Endodermal cell (in vitro differentiated cells): ENCODE data around the gene SPATS2. TPM values are rescaled to one million over a fixed set of nuclear protein-coding genes. Genes with fewer than 3 reads are reported as not detected.
A peak's percentile ranks its signal among the peaks of the same experiment; 100 is the strongest.

Experiments used
- DNase-seq: peaks from one replicate; pipeline ENCODE4 v3.0.0-alpha.2; 2017
- H3K27ac ChIP-seq: 2 replicates; pipeline ENCODE4 v1.5.1; 2013; ENCODE audit warnings: mild to moderate bottlenecking, low read depth, low read length, moderate library complexity
- H3K27me3 ChIP-seq: 2 replicates; pipeline ENCODE4 v1.6.1; 2013; ENCODE audit warnings: mild to moderate bottlenecking, low read length, moderate library complexity; ENCODE audit not compliant: insufficient read depth, control insufficient read depth, poor library complexity, severe bottlenecking
- H3K36me3 ChIP-seq: 2 replicates; pipeline ENCODE4 v1.7.0; 2013; ENCODE audit warnings: mild to moderate bottlenecking, low read length, moderate library complexity; ENCODE audit not compliant: control insufficient read depth, insufficient read depth
- H3K4me1 ChIP-seq: one replicate; pipeline ENCODE4 v1.7.0; 2013; ENCODE audit warnings: low read length; ENCODE audit not compliant: control insufficient read depth, insufficient read depth
- H3K4me3 ChIP-seq: 2 replicates; pipeline ENCODE4 v1.5.1; 2013; ENCODE audit warnings: mild to moderate bottlenecking, low read length, moderate library complexity
- H3K9ac ChIP-seq: 2 replicates; pipeline ENCODE4 v1.6.1; 2013; ENCODE audit warnings: mild to moderate bottlenecking, low read length, moderate library complexity; ENCODE audit not compliant: poor library complexity, severe bottlenecking; ENCODE audit errors: extremely low read depth
- H3K9me3 ChIP-seq: 2 replicates; pipeline ENCODE4 v1.6.1; 2013; ENCODE audit warnings: mild to moderate bottlenecking, low read length, moderate library complexity; ENCODE audit not compliant: control insufficient read depth
- H3K27ac Mint-ChIP-seq: 2 replicates; pipeline ENCODE4 v1.8.0; 2020; ENCODE audit warnings: mixed read lengths
- H3K27me3 Mint-ChIP-seq: 2 replicates; pipeline ENCODE4 v1.8.0; 2021; ENCODE audit warnings: mild to moderate bottlenecking, mixed read lengths; ENCODE audit not compliant: insufficient read depth
- H3K36me3 Mint-ChIP-seq: 2 replicates; pipeline ENCODE4 v1.8.0; 2020; ENCODE audit warnings: low read depth, mixed read lengths
- H3K4me1 Mint-ChIP-seq: 2 replicates; pipeline ENCODE4 v1.8.0; 2020; ENCODE audit warnings: mixed read lengths
- H3K4me3 Mint-ChIP-seq: 2 replicates; pipeline ENCODE4 v1.8.0; 2020; ENCODE audit warnings: mild to moderate bottlenecking, moderate library complexity, mixed read lengths
- H3K9me3 Mint-ChIP-seq: 2 replicates; pipeline ENCODE4 v1.8.0; 2020; ENCODE audit warnings: mild to moderate bottlenecking, mixed read lengths
- CTCF ChIP-seq: fragments of 200-600 bp; sonication (generic); conservative IDR thresholded peaks from 2 replicates; pipeline ENCODE4 v1.5.0; 2021; ENCODE audit warnings: antibody characterized with exemption, mild to moderate bottlenecking
- WGBS, 2 experiments: methylation state at CpG; one replicate each; pipeline versions ENCODE4 v1.1.5 to v1.1.7; 2013; ENCODE audit warnings: missing lambda C conversion rate in 2 of 2, mixed read lengths in 1 of 2; ENCODE audit not compliant: insufficient coverage in 1 of 2, insufficient read length in 1 of 2; 5-methylcytosine and 5-hydroxymethylcytosine counted together
- total RNA-seq, 2 donors: library from RNA; stranded (reverse); fragmentation: NEBNext Ultra II Directional in 1 of 2; extraction: Animal tissue kit (Norgen Biotek cat#: 25700) in 1 of 2; gene quantifications; 2 replicates in 1 of 2; 3 replicates in 1 of 2; pipeline ENCODE4 v1.2.1, GENCODE V29; 2021

Gene SPATS2
- total RNA-seq, 2 donors from 2014 or later, result 50.2 to 64.8 TPM

- no peak overlapping the region for H3K9ac ChIP-seq
Measured at GRCh38 chr12:49471557-49471956, 104.3 kb downstream of the SPATS2 start.

GRCh38 chr12:49476091-49476490 lies 108.8 kb downstream of the SPATS2 start:
- no peak overlapping the region for H3K27ac ChIP-seq
- no peaks in the 10 kb centered on the region for H3K4me1 ChIP-seq
- no peak overlapping the region for H3K4me3 Mint-ChIP-seq
- no peaks in the 10 kb centered on the region for H3K36me3 ChIP-seq
- no peaks in the 10 kb centered on the region for H3K27me3 ChIP-seq
- no peak overlapping the region for H3K4me3 ChIP-seq
- H3K9ac ChIP-seq, result no peak overlapping the region
- H3K9me3 ChIP-seq, result no peaks in the 10 kb centered on the region
- TF ChIP-seq CTCF, result peak; percentile 23
- no peaks in the 10 kb centered on the region for H3K27me3 Mint-ChIP-seq
- WGBS, 2 experiments, result 88 to 90% methylated on average over 9 to 12 of the region's 12 CpGs
- peaks cover 21% of the 10 kb centered on the region for H3K36me3 Mint-ChIP-seq
- DNase-seq, result peak; percentile 63
- H3K4me1 Mint-ChIP-seq, result peaks cover 35% of the 10 kb centered on the region
- no peaks in the 10 kb centered on the region for H3K9me3 Mint-ChIP-seq
- peak overlapping the region; percentile 35 for H3K27ac Mint-ChIP-seq

More at GRCh38 chr12:49471557-49471956, 104.3 kb downstream of the SPATS2 start:
- Mint-ChIP-seq H3K27me3 (no peaks in the 10 kb centered on the region), H3K36me3 (peaks cover 19% of the 10 kb centered on the region), H3K4me3 (no peak overlapping the region), H3K9me3 (no peaks in the 10 kb centered on the region), H3K4me1 (peaks cover 26% of the 10 kb centered on the region), H3K27ac (no peak overlapping the region)
- H3K9me3 ChIP-seq, result no peaks in the 10 kb centered on the region
- H3K4me1 ChIP-seq, result peaks cover 4% of the 10 kb centered on the region
- no peak overlapping the region for H3K27ac ChIP-seq
- no peaks in the 10 kb centered on the region for H3K36me3 ChIP-seq
- TF ChIP-seq CTCF, result no peak
- H3K4me3 ChIP-seq, result no peak overlapping the region
- WGBS, 2 experiments, result 92% methylated on average over 1 of the region's 1 CpG; no CpG with 5 or more reads in 1 of the 2 experiments
- DNase-seq, result no peak
- H3K27me3 ChIP-seq, result no peaks in the 10 kb centered on the region

- Histone ChIP-seq H3K36me3 (no peaks in the 10 kb centered on the region), H3K27ac (no peak overlapping the region), H3K9me3 (no peaks in the 10 kb centered on the region), H3K4me3 (no peak overlapping the region), H3K27me3 (no peaks in the 10 kb centered on the region), H3K9ac (no peak overlapping the region), H3K4me1 (peaks cover 16% of the 10 kb centered on the region)
- Mint-ChIP-seq H3K36me3 (peaks cover 19% of the 10 kb centered on the region), H3K27me3 (no peaks in the 10 kb centered on the region), H3K9me3 (no peaks in the 10 kb centered on the region), H3K4me3 (no peak overlapping the region), H3K27ac (peak overlapping the region; percentile 56), H3K4me1 (peaks cover 50% of the 10 kb centered on the region)
- 55 to 71% methylated on average over 6 to 10 of the region's 10 CpGs for WGBS, 2 experiments
- no peak for TF ChIP-seq CTCF
- DNase-seq, result peak; percentile 86
Measured at GRCh38 chr12:49478949-49479664, 111.8 kb downstream of the SPATS2 start.
